ENCODE results near the gene RINT1.

The RINT1 gene

GRCh38 chr7:105600720-105601550 is 68.9 kb downstream of the RINT1 start:
- DNase-seq, result no peak

DNA sequence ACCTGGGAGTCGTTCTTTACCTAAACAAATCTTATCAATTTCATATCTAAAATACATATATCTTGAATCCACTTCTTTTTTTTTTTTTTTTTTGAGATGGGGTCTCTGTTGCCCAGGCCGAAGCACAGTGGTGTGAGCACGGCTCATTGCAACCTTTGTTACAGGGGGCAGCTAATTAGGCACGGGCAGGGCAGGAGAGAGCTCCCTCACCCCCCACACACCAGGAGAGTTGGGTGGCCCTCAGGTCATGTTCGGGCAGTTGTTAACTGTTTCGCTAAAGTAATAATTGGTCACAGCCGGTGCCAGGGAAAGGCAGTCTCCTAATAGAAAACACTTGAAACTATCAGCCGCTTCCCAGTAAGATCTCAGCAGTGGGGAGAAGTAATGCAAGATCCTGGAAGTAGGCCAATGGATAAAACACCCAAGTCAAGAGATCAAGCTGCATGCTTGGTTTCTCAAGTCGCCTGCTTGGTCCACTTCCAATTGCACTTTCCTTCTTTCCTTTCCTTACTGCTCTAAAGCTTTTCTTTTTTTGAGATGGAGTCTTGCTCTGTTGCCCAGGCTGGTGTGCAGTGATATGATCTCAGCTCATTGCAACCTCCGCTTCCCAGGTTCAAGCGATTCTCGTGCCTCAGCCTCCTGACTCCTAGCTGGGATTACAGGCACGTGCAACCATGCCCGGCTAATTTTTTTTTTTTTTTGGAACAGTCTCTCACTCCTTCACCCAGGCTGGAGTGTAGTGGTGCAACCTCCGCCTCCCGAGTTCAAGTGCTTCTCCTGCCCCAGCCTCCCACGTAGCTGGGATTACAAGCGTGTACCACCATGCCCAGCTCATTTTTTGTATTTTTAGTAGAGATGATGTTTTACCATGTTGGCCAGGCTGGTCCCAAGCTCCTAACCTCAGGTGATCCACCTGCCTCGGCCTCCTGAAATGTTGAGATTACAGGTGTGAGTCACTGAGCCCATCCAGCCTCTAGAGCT is 70.6 kb downstream of the RINT1 start:
- no peak for DNase-seq

DNA sequence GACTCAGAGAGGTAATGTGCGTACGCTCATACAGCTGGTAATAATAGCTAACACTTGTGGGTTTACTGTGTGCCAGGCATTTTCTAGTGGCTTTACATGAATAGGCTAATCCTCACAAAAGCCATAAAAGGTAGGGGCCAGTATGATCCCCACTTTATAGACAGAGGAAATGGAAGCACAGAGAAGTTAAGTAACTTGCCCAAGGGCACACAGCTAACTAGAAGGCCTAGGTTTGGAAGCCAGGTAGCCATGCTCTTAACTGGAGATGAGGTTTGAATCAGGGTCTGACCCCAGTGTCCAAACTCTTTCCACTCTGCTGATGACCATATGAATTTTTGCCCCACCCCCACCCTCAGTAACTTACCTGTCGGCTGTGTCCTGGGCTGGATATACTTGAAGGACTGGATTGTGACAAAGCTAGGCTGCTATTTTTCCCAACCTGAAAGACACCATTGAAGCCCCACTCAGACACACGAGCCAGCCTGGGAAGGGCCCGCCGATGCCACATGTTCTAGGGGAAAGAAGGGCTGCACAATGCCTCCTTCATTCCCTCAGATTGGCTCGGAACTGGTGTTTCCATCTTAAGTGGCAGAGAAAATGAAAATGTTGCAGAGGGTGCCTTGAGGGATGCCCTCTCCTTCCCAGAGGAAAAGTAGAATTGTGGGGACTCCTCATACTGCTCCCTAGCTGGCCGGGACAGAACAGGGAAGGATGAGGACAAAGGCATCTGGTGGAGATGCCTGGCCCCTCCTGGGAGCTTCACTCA is 78.3 kb downstream of the RINT1 start:
- no peak for DNase-seq

GRCh38 chr7:105611856-105612775 is 80.1 kb downstream of the RINT1 start:
- no peak for DNase-seq

GRCh38 chr7:105612806-105613205 is 80.8 kb downstream of the RINT1 start:
- DNase-seq, result no peak

DNA sequence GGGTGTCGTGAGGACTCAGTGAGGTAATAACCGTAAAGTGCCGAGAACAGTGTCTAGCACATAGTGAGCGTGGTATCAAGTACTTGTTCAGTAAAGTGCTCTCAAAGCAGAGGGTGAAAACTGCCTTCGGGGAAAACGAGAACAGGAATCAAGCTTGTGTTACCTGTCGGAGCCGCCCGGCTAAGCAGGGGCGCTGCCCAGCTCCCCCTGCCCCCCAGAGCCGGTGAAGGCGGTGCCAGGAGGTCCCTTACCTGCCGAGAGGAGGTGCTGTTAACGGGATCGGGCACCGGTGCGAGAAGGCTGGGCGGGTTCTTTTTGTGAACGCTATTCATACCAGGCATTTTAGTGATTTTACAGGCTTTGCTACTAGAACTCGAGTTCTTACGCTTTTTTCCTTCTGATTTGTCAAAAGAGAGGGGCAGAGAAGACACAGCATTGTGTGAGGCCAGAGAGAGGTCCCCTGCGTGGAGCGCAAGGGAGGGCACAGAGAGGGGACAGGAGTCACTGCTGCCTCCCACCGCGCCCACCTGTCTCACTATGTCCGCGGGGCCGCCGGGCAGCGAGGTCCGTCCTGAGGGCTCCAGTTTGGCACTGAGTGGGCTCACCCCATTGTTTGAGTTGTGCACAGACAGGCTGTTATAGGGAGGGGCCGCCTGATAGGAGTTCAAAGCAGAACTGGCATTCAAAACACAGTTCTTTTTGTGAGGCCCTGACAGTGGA is 81.8 kb downstream of the RINT1 start:
- no peak for DNase-seq

DNA sequence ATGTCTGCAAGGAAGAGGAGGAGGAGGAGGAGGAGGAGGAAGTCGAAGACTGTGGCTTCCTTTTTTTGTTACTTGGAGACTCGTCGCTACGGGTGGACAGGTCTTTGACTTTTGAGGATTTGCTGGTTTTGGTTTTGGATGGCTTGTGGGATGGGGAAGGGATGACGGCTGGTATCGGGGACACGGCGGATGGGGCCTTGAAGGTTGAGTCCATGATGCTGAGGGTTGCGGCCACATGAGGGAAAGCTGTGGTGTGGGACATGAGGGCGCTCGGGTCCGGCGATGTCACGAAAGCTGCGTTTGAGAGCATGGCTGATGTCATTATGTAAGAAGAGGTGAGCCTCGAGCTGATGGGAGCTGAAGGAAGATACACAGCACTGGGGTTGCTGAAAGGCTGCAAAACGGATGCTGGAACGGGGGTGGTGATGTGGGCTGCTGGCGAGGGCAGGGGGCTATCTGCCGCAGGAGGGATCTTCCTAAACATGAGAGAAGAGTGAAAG is 82.4 kb downstream of the RINT1 start:
- DNase-seq, result no peak

Data from CD4-positive, alpha-beta T cell treated with Interleukin-1 beta for 1 hour (primary cell).